IMR-90 (cell line): ENCODE data around the gene LRIT1. TPM values are rescaled to one million over a fixed set of nuclear protein-coding genes. Genes with fewer than 3 reads are reported as not detected.

ENCODE experiments used
- ATAC-seq: fragments of 200-7000 bp; cut with Tn5 transposase; 2 replicates; pipeline ENCODE4 v1.9.1; 2020; ENCODE audit warnings: low read depth, mild to moderate bottlenecking, moderate library complexity
- BruUV-seq: library from RNA; stranded (reverse); fragments of 400-500 nt; replicated peaks from 2 replicates; lab custom pipeline; 2021; lab: Mats Ljungman, UMichigan
- CTCF ChIA-PET: fragments of 300-600 bp; formaldehyde crosslinking; extraction: SDS; loops from one replicate; lab custom pipeline; 2021; ENCODE audit warnings: antibody characterized with exemption; lab: Yijun Ruan, JAX
- POLR2A ChIA-PET: fragments of 300-600 bp; sonication (Branson Sonifier 250); formaldehyde crosslinking; loops from one replicate; lab custom pipeline; 2022; ENCODE audit warnings: antibody characterized with exemption; ENCODE audit not compliant: unreplicated experiment; lab: Charles Lee
- DNase-seq: peaks from one replicate; pipeline ENCODE4 v3.0.0; 2013
- H2AFZ ChIP-seq: replicated peaks from 2 replicates; pipeline ENCODE3; 2013; ENCODE audit warnings: low read length, mild to moderate bottlenecking; ENCODE audit not compliant: poor library complexity
- H2AK5ac ChIP-seq: 2 replicates; pipeline ENCODE4 v1.6.1; 2013; ENCODE audit warnings: low read depth, low read length, inconsistent platforms
- H2AK9ac ChIP-seq: replicated peaks from 2 replicates; pipeline ENCODE3; 2013; ENCODE audit warnings: mild to moderate bottlenecking, low read depth, low read length, moderate library complexity; ENCODE audit not compliant: poor library complexity
- H2BK120ac ChIP-seq: 2 replicates; pipeline ENCODE4 v1.6.1; 2013; ENCODE audit warnings: low read depth, low read length, inconsistent platforms
- H2BK15ac ChIP-seq: 3 replicates; pipeline ENCODE4 v1.6.1; 2013; ENCODE audit warnings: low read depth, low read length, inconsistent platforms
- H2BK20ac ChIP-seq: 2 replicates; pipeline ENCODE4 v1.6.1; 2013; ENCODE audit warnings: low read depth, mild to moderate bottlenecking, inconsistent platforms, low read length, moderate library complexity
- H2BK5ac ChIP-seq: 2 replicates; pipeline ENCODE4 v1.6.1; 2013; ENCODE audit warnings: mild to moderate bottlenecking, low read depth, low read length, inconsistent platforms; ENCODE audit not compliant: poor library complexity, severe bottlenecking
- H3K14ac ChIP-seq: replicated peaks from 2 replicates; pipeline ENCODE4 v1.6.1; 2013; ENCODE audit warnings: low read depth, low read length, inconsistent platforms
- H3K18ac ChIP-seq: 2 replicates; pipeline ENCODE4 v1.6.1; 2013; ENCODE audit warnings: low read depth, low read length, control low read depth
- H3K23ac ChIP-seq: 2 replicates; pipeline ENCODE4 v1.6.1; 2013; ENCODE audit warnings: low read depth, low read length, inconsistent platforms
- H3K27ac ChIP-seq: 2 replicates; pipeline ENCODE4 v1.5.1; 2013; ENCODE audit warnings: mild to moderate bottlenecking, control low read depth, low read length; ENCODE audit not compliant: insufficient read depth
- H3K27me3 ChIP-seq: 2 replicates; pipeline ENCODE4 v1.6.1; 2013; ENCODE audit warnings: low read length; ENCODE audit not compliant: control insufficient read depth, insufficient read depth
- H3K36me3 ChIP-seq: 2 replicates; pipeline ENCODE4 v1.6.1; 2013; ENCODE audit warnings: low read length, mixed read lengths; ENCODE audit not compliant: control insufficient read depth, insufficient read depth
- H3K4ac ChIP-seq: 2 replicates; pipeline ENCODE4 v1.6.1; 2013; ENCODE audit warnings: low read depth, low read length, inconsistent platforms
- H3K4me1 ChIP-seq: 2 replicates; pipeline ENCODE4 v1.6.1; 2013; ENCODE audit warnings: low read length, mixed read lengths; ENCODE audit not compliant: control insufficient read depth, insufficient read depth
- H3K4me2 ChIP-seq: 2 replicates; pipeline ENCODE4 v1.6.1; 2013; ENCODE audit warnings: low read depth, mild to moderate bottlenecking, control low read depth, low read length, moderate library complexity
- H3K4me3 ChIP-seq: 2 replicates; pipeline ENCODE4 v1.5.1; 2013; ENCODE audit warnings: low read depth, mild to moderate bottlenecking, control low read depth, low read length, moderate library complexity; ENCODE audit not compliant: insufficient read depth
- H3K56ac ChIP-seq: 2 replicates; pipeline ENCODE4 v1.6.1; 2013; ENCODE audit warnings: low read length, inconsistent platforms; ENCODE audit not compliant: insufficient read depth; ENCODE audit errors: extremely low read depth
- H3K79me1 ChIP-seq, 2 experiments: 2 replicates each; pipeline ENCODE4 v1.6.1; 2013; ENCODE audit warnings: low read length in 2 of 2, inconsistent platforms in 1 of 2, low read depth in 1 of 2
- H3K9ac ChIP-seq: 2 replicates; pipeline ENCODE4 v1.6.1; 2013; ENCODE audit warnings: low read depth, low read length, control low read depth
- H3K9me1 ChIP-seq: 2 replicates; pipeline ENCODE4 v1.6.1; 2013; ENCODE audit warnings: low read length, inconsistent platforms; ENCODE audit not compliant: insufficient read depth
- H3K9me3 ChIP-seq: 2 replicates; pipeline ENCODE4 v1.6.1; 2013; ENCODE audit warnings: low read length; ENCODE audit not compliant: control insufficient read depth, insufficient read depth
- H4K20me1 ChIP-seq: 2 replicates; pipeline ENCODE4 v1.6.1; 2013; ENCODE audit warnings: low read length, inconsistent platforms; ENCODE audit not compliant: insufficient read depth
- H4K5ac ChIP-seq: 2 replicates; pipeline ENCODE4 v1.6.1; 2013; ENCODE audit warnings: mild to moderate bottlenecking, low read depth, low read length, control low read depth
- H4K8ac ChIP-seq, 2 experiments: 2 replicates each; pipeline ENCODE4 v1.6.1; 2013; ENCODE audit warnings: low read depth in 2 of 2, low read length in 2 of 2, control low read depth in 1 of 2, inconsistent platforms in 1 of 2
- H4K91ac ChIP-seq: 2 replicates; pipeline ENCODE4 v1.6.1; 2013; ENCODE audit warnings: low read depth, low read length, inconsistent platforms; ENCODE audit not compliant: insufficient read depth
- BHLHE40 ChIP-seq: fragments of 150-350 bp; IDR thresholded peaks from 2 replicates; pipeline ENCODE4 v1.6.1; 2016; ENCODE audit warnings: mild to moderate bottlenecking, low read depth, low read length
- CEBPB ChIP-seq: IDR thresholded peaks from 2 replicates; pipeline ENCODE4 v1.6.1; 2012; ENCODE audit warnings: low read depth, low read length, improper control_type of control experiment
- CHD1 ChIP-seq: IDR thresholded peaks from 2 replicates; pipeline ENCODE4 v1.6.1; 2012; ENCODE audit warnings: low read depth, low read length, improper control_type of control experiment
- FOS ChIP-seq: fragments of 150-350 bp; IDR thresholded peaks from 2 replicates; pipeline ENCODE4 v1.6.1; 2016; ENCODE audit warnings: low read depth, low read length
- MAFK ChIP-seq: IDR thresholded peaks from 2 replicates; pipeline ENCODE4 v1.6.1; 2012; ENCODE audit warnings: low read depth, low read length, improper control_type of control experiment
- MAZ ChIP-seq: IDR thresholded peaks from 2 replicates; pipeline ENCODE4 v1.6.1; 2012; ENCODE audit warnings: low read depth, mild to moderate bottlenecking, low read length, improper control_type of control experiment, moderate library complexity, borderline replicate concordance
- MXI1 ChIP-seq: IDR thresholded peaks from 2 replicates; pipeline ENCODE4 v1.6.1; 2012; ENCODE audit warnings: low read depth, mild to moderate bottlenecking, low read length, moderate library complexity, borderline replicate concordance
- NFE2L2 ChIP-seq: fragments of 150-350 bp; IDR thresholded peaks from 2 replicates; pipeline ENCODE4 v1.6.1; 2016; ENCODE audit warnings: low read depth, mild to moderate bottlenecking, low read length
- POLR2A ChIP-seq: IDR thresholded peaks from 2 replicates; pipeline ENCODE4 v1.6.1; 2012; ENCODE audit warnings: mild to moderate bottlenecking, low read depth, low read length
- RAD21 ChIP-seq: IDR thresholded peaks from 2 replicates; pipeline ENCODE4 v1.6.1; 2012; ENCODE audit warnings: low read length, improper control_type of control experiment
- RCOR1 ChIP-seq: IDR thresholded peaks from 2 replicates; pipeline ENCODE4 v1.6.1; 2012; ENCODE audit warnings: mild to moderate bottlenecking, low read length, improper control_type of control experiment; ENCODE audit not compliant: insufficient replicate concordance
- RFX5 ChIP-seq: IDR thresholded peaks from 2 replicates; pipeline ENCODE4 v1.8.0; 2012; ENCODE audit warnings: low read depth, mild to moderate bottlenecking, low read length, moderate library complexity
- WGBS, 2 experiments: methylation state at CpG; one replicate each; pipeline versions ENCODE4 v1.1.5 to v1.1.7; 2013; ENCODE audit warnings: missing lambda C conversion rate in 2 of 2; ENCODE audit not compliant: insufficient read length in 1 of 2; ENCODE audit errors: extremely low coverage in 2 of 2; 5-methylcytosine and 5-hydroxymethylcytosine counted together
- dilution Hi-C: fragments of 300-500 bp; cut with HindIII; formaldehyde crosslinking; loops from one replicate; pipeline ENCODE4 v1.14.3; 2018; ENCODE audit warnings: low sequenced_read_pairs; ENCODE audit not compliant: unreplicated experiment
- in situ Hi-C: fragments of 300-500 bp; cut with MboI; formaldehyde crosslinking; loops from 3 replicates; pipeline ENCODE4 v1.14.3; 2019; ENCODE audit warnings: low sequenced_read_pairs, inconsistent platforms, mixed read lengths
- intact Hi-C: fragments of 100-400 bp; cut with micrococcal nuclease; formaldehyde crosslinking; loops from 2 replicates; pipeline ENCODE4 v1.10.0; 2022
- polyA plus RNA-seq, 3 experiments: library from polyadenylated mRNA; depleted of rRNA; stranded (reverse); fragments of >200 nt; gene quantifications; 2 replicates each; pipeline ENCODE4 v1.2.3, GENCODE V29; 2012; ENCODE audit warnings: low replicate concordance in 1 of 3
- total RNA-seq: library from RNA; depleted of rRNA; stranded (reverse); fragments of >200 nt; gene quantifications from 2 replicates; pipeline ENCODE4 v1.2.3, GENCODE V29; 2012
- TF ChIP-seq, protein P1 (sequence below): fragments of 150-350 bp; IDR thresholded peaks from 2 replicates; pipeline ENCODE4 v1.6.1; 2016; ENCODE audit warnings: low read depth, mild to moderate bottlenecking, low read length, moderate library complexity, borderline replicate concordance
- TF ChIP-seq, protein P2 (sequence below): conservative IDR thresholded peaks from 2 replicates; pipeline ENCODE4 v1.5.1; 2012; ENCODE audit warnings: mild to moderate bottlenecking, low read depth, low read length, improper control_type of control experiment
- TF ChIP-seq, protein P3 (sequence below): fragments of 150-350 bp; IDR thresholded peaks from 2 replicates; pipeline ENCODE4 v1.6.1; 2017; ENCODE audit warnings: mild to moderate bottlenecking, antibody characterized with exemption, low read length, low read depth

LRIT1 gene
- total and polyA plus RNA-seq, 2 of the 4 experiments (the other 2 are of a cell fraction): not detected

DNA sequence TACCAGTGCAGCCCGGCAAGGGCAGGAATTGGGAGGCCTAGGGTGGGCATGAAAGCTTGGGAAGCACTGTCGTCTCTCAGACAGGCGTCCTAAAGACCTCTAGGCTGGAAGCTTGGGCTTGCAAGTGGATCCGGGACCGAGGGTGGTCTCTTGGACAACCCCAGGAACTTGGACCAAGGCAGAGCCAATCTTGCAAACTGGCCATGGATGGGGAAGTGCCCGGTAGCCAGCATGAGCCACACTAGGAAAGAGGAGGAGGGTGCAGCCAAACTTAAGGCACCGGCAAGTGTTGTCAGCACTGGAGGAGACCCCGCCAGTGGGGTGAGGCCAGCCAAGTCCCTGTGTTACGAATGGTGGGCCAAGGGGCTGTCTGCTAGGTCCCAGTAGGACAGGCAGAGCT, 24.5 kb downstream of the LRIT1 start:
- ATAC-seq (no peak), DNase-seq (no peak)
- Histone ChIP-seq H3K14ac (no peak overlapping the region), H3K23ac (no peak overlapping the region), H3K27me3 (peaks cover 2% of the 10 kb centered on the region), H2BK20ac (no peak overlapping the region), H3K4ac (no peak overlapping the region), H2AK5ac (no peak overlapping the region), H2AFZ (no peak overlapping the region), H3K56ac (no peak overlapping the region), H3K4me2 (no peak overlapping the region), H3K4me3 (no peak overlapping the region), H3K27ac (no peak overlapping the region), H4K20me1 (no peaks in the 10 kb centered on the region), H2BK15ac (no peak overlapping the region), H3K9ac (no peak overlapping the region), H3K4me1 (no peaks in the 10 kb centered on the region), H3K9me1 (no peaks in the 10 kb centered on the region), H3K36me3 (no peaks in the 10 kb centered on the region), H3K9me3 (no peaks in the 10 kb centered on the region), H2BK120ac (no peak overlapping the region), H4K8ac (no peak overlapping the region), H4K5ac (no peak overlapping the region), H3K18ac (no peak overlapping the region), H3K79me1 (no peaks in the 10 kb centered on the region), H2BK5ac (no peak overlapping the region), H4K91ac (no peak overlapping the region), H2AK9ac (no peak overlapping the region)
- dilution Hi-C loops (no loop called here), intact Hi-C loops (no loop called here), in situ Hi-C loops (no loop called here)
- ChIA-PET CTCF (no interaction called here), POLR2A (no interaction called here)
- WGBS, 2 experiments: 36% methylated on average over 6 of the region's 9 CpGs; no CpG with 5 or more reads in 1 of the 2 experiments
- no TSS peak for BruUV-seq
- TF ChIP-seq, protein P1, sequence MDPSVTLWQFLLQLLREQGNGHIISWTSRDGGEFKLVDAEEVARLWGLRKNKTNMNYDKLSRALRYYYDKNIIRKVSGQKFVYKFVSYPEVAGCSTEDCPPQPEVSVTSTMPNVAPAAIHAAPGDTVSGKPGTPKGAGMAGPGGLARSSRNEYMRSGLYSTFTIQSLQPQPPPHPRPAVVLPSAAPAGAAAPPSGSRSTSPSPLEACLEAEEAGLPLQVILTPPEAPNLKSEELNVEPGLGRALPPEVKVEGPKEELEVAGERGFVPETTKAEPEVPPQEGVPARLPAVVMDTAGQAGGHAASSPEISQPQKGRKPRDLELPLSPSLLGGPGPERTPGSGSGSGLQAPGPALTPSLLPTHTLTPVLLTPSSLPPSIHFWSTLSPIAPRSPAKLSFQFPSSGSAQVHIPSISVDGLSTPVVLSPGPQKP: no peak
- no peak for TF ChIP-seq FOS
- no peak for TF ChIP-seq RFX5
- TF ChIP-seq, protein P2, sequence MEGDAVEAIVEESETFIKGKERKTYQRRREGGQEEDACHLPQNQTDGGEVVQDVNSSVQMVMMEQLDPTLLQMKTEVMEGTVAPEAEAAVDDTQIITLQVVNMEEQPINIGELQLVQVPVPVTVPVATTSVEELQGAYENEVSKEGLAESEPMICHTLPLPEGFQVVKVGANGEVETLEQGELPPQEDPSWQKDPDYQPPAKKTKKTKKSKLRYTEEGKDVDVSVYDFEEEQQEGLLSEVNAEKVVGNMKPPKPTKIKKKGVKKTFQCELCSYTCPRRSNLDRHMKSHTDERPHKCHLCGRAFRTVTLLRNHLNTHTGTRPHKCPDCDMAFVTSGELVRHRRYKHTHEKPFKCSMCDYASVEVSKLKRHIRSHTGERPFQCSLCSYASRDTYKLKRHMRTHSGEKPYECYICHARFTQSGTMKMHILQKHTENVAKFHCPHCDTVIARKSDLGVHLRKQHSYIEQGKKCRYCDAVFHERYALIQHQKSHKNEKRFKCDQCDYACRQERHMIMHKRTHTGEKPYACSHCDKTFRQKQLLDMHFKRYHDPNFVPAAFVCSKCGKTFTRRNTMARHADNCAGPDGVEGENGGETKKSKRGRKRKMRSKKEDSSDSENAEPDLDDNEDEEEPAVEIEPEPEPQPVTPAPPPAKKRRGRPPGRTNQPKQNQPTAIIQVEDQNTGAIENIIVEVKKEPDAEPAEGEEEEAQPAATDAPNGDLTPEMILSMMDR: no peak
- TF ChIP-seq MAFK: no peak
- no peak for TF ChIP-seq RAD21
- TF ChIP-seq MXI1: no peak
- TF ChIP-seq CEBPB: no peak
- TF ChIP-seq POLR2A: no peak
- no peak for TF ChIP-seq NFE2L2
- TF ChIP-seq RCOR1: no peak
- TF ChIP-seq MAZ: no peak
- TF ChIP-seq BHLHE40: no peak
- TF ChIP-seq, protein P3, sequence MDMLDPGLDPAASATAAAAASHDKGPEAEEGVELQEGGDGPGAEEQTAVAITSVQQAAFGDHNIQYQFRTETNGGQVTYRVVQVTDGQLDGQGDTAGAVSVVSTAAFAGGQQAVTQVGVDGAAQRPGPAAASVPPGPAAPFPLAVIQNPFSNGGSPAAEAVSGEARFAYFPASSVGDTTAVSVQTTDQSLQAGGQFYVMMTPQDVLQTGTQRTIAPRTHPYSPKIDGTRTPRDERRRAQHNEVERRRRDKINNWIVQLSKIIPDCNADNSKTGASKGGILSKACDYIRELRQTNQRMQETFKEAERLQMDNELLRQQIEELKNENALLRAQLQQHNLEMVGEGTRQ: no peak
- no peak for TF ChIP-seq CHD1
